HG03558 (cell line): ENCODE results near the gene TRIM26.

Experiments used
- ATAC-seq: cut with Tn5 transposase; IDR thresholded peaks from one replicate; pipeline ENCODE4 v1.9.1; 2021; ENCODE audit warnings: moderate number of reproducible peaks; ENCODE audit not compliant: unreplicated experiment; ENCODE audit errors: extremely low read depth

Gene TRIM26

DNA sequence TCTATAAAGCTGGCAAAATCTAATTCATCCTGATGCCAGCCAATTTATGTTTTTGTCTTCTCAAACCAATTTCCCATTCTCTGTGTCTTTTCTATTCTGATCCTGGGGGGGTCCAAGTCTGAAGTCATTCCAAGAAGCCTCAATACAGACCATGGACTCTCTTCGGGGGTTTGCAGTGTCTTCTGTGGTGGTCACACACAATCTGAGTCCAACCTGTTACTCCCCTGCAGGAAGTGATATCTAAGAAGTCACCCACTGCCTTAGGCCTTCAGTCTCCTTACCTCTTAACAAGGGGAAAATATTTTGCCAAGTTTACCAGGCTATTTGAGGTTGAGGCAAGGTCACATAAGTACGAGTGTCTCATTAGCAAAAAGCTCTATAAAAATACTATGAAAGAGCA is 1.9 kb downstream of the TRIM26 start:
- no peak for ATAC-seq

GRCh38 chr6:30207619-30208295 is 5.4 kb downstream of the TRIM26 start:
- no peak for ATAC-seq

GRCh38 chr6:30206799-30207618 is 6.2 kb downstream of the TRIM26 start:
- no peak for ATAC-seq

DNA sequence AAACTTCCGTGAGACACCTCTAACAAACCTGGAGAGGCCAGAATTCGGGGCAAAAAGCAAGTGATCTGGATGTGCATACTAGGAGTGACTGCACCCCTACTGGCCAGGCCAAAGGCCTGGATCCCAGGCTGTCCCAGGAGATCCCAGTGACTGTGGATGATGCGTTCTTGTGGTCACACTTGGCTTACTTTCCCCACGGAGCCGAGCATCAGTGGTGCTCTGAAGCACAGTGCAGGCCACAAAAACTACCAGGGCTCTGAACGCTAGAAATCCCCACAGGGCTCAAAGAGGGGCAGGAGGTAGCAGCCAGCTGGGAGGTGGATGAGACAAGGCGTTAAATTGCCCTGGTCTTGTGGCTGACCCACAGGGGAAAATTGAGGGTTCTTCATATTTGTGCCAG is 7.1 kb downstream of the TRIM26 start:
- no peak for ATAC-seq

DNA sequence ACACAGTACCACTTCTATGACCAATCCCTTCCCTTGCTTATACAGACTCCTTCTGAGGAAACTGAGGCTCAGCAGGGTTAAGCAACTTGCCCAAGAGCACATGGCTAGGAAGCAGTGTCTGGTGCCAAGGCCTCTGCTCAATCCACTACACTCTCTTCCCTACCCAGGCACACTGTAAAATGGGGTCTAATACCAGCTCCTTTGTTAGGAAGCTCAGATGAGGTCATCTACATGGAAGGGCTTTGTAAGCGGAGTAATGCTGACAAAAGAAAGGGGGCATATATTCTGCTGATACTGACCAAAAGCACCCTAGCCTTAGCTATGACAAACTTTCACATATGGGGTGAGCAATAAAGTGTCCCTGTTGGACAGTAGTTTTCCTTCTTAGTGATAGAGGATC is 9.1 kb downstream of the TRIM26 start:
- no peak for ATAC-seq

GRCh38 chr6:30202366-30202765 is 10.8 kb downstream of the TRIM26 start:
- ATAC-seq: no peak

- ATAC-seq: no peak
Observed at GRCh38 chr6:30200551-30201281, 12.5 kb downstream of the TRIM26 start.

GRCh38 chr6:30198166-30199084 is 14.8 kb downstream of the TRIM26 start:
- ATAC-seq: no peak

- no peak for ATAC-seq
Observed at GRCh38 chr6:30196376-30196775, 16.8 kb downstream of the TRIM26 start.

GRCh38 chr6:30195951-30196350 is 17.3 kb downstream of the TRIM26 start:
- ATAC-seq: no peak

- no peak for ATAC-seq
Observed at GRCh38 chr6:30194797-30195690, 18.2 kb downstream of the TRIM26 start.

- no peak for ATAC-seq
Observed at GRCh38 chr6:30192076-30192475, 21.1 kb downstream of the TRIM26 start.

GRCh38 chr6:30188541-30188940 is 24.7 kb downstream of the TRIM26 start:
- ATAC-seq: no peak

DNA sequence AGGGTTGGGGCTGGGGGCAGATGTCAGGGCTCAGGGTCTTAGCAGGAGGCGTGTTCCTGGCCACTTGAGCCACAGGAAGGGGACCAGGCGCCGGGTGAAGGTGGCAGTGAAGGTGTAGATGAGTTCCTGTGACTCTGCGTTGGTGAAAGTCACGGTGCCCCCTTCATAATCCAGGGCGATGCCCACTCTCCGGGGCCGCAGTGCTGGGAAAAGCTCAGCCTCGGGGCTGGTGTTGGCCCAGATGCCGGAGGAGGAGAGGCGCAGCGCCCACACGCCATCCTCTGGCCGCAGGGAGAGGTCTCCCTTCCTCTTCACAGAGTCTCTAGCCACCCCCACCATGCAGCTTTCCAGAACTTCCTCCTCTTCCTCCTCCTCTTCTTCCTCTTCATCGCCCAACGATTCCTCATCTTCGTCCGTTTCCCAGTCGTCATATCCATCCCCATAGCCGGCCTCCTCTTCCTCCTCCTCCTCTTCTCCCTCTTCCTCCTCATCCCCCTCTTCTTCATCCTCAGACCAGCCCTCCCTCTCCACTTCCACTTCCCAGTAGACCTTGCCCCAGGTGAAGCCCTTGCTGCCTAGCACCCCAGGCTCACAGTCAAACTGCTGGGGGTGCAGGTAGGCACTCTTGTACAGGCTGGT is 27.2 kb downstream of the TRIM26 start:
- ATAC-seq: no peak

GRCh38 chr6:30184417-30185031 is 28.7 kb downstream of the TRIM26 start:
- ATAC-seq: no peak

- ATAC-seq: no peak
Observed at GRCh38 chr6:30180145-30180544, 33.1 kb downstream of the TRIM26 start.

GRCh38 chr6:30178837-30179236 is 34.4 kb downstream of the TRIM26 start:
- no peak for ATAC-seq

- ATAC-seq: no peak
Observed at GRCh38 chr6:30175765-30176164, 37.4 kb downstream of the TRIM26 start.
